ENCODE results near the gene DDX46.

GRCh38 chr5:134873494-134873893, 114.9 kb downstream of the DDX46 start:
- TF ChIP-seq CTCF (IDR thresholded peaks at IDR 0.05; ENCODE audit: low read depth, low read length) = no peak
- TF ChIP-seq EZH2phosphoT487 (IDR thresholded peaks at IDR 0.05; ENCODE audit: low read depth) = no peak
